Urinary bladder (tissue), 4 donors: Measurements from ENCODE around the gene ESR1. TPM values are rescaled to one million over a fixed set of nuclear protein-coding genes. Genes with fewer than 3 reads are reported as not detected.
"Not testable (repeated sequence)": the region's sequence is repeated elsewhere in the genome, so short reads cannot be mapped to it uniquely, and the experiment has no call there.

ENCODE experiments used
- DNase-seq: peaks from one replicate; pipeline ENCODE4 v3.0.0-alpha.2; 2015; ENCODE audit errors: extremely low spot score
- H3K27ac ChIP-seq: one replicate; pipeline ENCODE4 v1.5.1; 2013; ENCODE audit warnings: low read depth, mild to moderate bottlenecking, moderate library complexity
- H3K36me3 ChIP-seq: one replicate; pipeline ENCODE4 v1.6.1; 2013; ENCODE audit warnings: mild to moderate bottlenecking, moderate library complexity; ENCODE audit not compliant: insufficient read depth
- H3K4me1 ChIP-seq: one replicate; pipeline ENCODE4 v1.6.1; 2013; ENCODE audit warnings: mild to moderate bottlenecking, moderate library complexity; ENCODE audit not compliant: insufficient read depth
- H3K4me3 ChIP-seq: one replicate; pipeline ENCODE4 v1.5.1; 2013; ENCODE audit warnings: low read depth, low read length
- WGBS: extraction: QIAGEN DNeasy Blood & Tissue Kit; methylation state at CpG from one replicate; pipeline ENCODE4 v1.1.7; 2013; 5-methylcytosine and 5-hydroxymethylcytosine counted together
- polyA plus RNA-seq: library from polyadenylated mRNA; stranded (reverse); fragments of 200-250 nt; gene quantifications from one replicate; pipeline ENCODE4 v1.2.3, GENCODE V29; 2013
- total RNA-seq: library from RNA; depleted of rRNA; stranded (reverse); fragments of >200 nt; gene quantifications from one replicate; pipeline ENCODE4 v1.2.3, GENCODE V29; 2014
- donor health status: healthy with polysubstance abuse.
- donor health status: healthy.

Gene ESR1
- total and polyA plus RNA-seq, 2 donors = 1.8 to 6.9 TPM

- H3K4me1 ChIP-seq = no peaks in the 10 kb centered on the region
- H3K4me3 ChIP-seq = no peak overlapping the region
- no peak for DNase-seq
- H3K36me3 ChIP-seq = no peaks in the 10 kb centered on the region
- H3K27ac ChIP-seq = no peak overlapping the region
- 96% methylated on average over 5 of the region's 5 CpGs for WGBS
Measured at GRCh38 chr6:152070556-152070955, 263.1 kb downstream of the ESR1 start.

GRCh38 chr6:152071318-152071717, 263.8 kb downstream of the ESR1 start:
- H3K4me1 ChIP-seq = no peaks in the 10 kb centered on the region
- WGBS = 65% methylated on average over 3 of the region's 3 CpGs
- DNase-seq = no peak
- no peak overlapping the region for H3K4me3 ChIP-seq
- no peaks in the 10 kb centered on the region for H3K36me3 ChIP-seq
- H3K27ac ChIP-seq = no peak overlapping the region

- DNase-seq = no peak
- H3K4me1 ChIP-seq = no peaks in the 10 kb centered on the region
- H3K36me3 ChIP-seq = no peaks in the 10 kb centered on the region
- H3K4me3 ChIP-seq = no peak overlapping the region
- 55% methylated on average over 3 of the region's 3 CpGs for WGBS
- no peak overlapping the region for H3K27ac ChIP-seq
Measured at GRCh38 chr6:152071843-152072242, 264.4 kb downstream of the ESR1 start.

GRCh38 chr6:152076242-152076641, 268.8 kb downstream of the ESR1 start:
- H3K36me3 ChIP-seq, H3K27ac ChIP-seq, H3K4me3 ChIP-seq, H3K4me1 ChIP-seq, DNase-seq: not testable (repeated sequence)
- WGBS = 70% methylated on average over 3 of the region's 3 CpGs

- 81% methylated on average over 4 of the region's 4 CpGs for WGBS
- no peak overlapping the region for H3K27ac ChIP-seq
- H3K4me3 ChIP-seq = no peak overlapping the region
- H3K4me1 ChIP-seq = no peaks in the 10 kb centered on the region
- H3K36me3 ChIP-seq = no peaks in the 10 kb centered on the region
- no peak for DNase-seq
Measured at GRCh38 chr6:152078001-152078400, 270.5 kb downstream of the ESR1 start.

- Histone ChIP-seq H3K27ac (no peak overlapping the region), H3K4me3 (no peak overlapping the region), H3K36me3 (no peaks in the 10 kb centered on the region), H3K4me1 (no peaks in the 10 kb centered on the region)
- no peak for DNase-seq
- WGBS = 76% methylated on average over 7 of the region's 7 CpGs
Measured at GRCh38 chr6:152078804-152079203, 271.3 kb downstream of the ESR1 start.

- H3K27ac ChIP-seq = no peak overlapping the region
- no peak for DNase-seq
- 73% methylated on average over 4 of the region's 4 CpGs for WGBS
- no peak overlapping the region for H3K4me3 ChIP-seq
- no peaks in the 10 kb centered on the region for H3K36me3 ChIP-seq
- no peaks in the 10 kb centered on the region for H3K4me1 ChIP-seq
Measured at GRCh38 chr6:152085451-152085921, 278.0 kb downstream of the ESR1 start.

GRCh38 chr6:152086223-152086873, 278.9 kb downstream of the ESR1 start:
- H3K4me1 ChIP-seq = peaks cover 1% of the 10 kb centered on the region
- H3K4me3 ChIP-seq = no peak overlapping the region
- no peak for DNase-seq
- no peaks in the 10 kb centered on the region for H3K36me3 ChIP-seq
- no peak overlapping the region for H3K27ac ChIP-seq
- 90% methylated on average over 3 of the region's 3 CpGs for WGBS

- no peak for DNase-seq
- peaks cover 1% of the 10 kb centered on the region for H3K4me1 ChIP-seq
- H3K27ac ChIP-seq = no peak overlapping the region
- H3K36me3 ChIP-seq = no peaks in the 10 kb centered on the region
- H3K4me3 ChIP-seq = no peak overlapping the region
- WGBS = 62% methylated on average over 2 of the region's 2 CpGs
Measured at GRCh38 chr6:152087096-152087495, 279.6 kb downstream of the ESR1 start.

- Histone ChIP-seq H3K4me3 (no peak overlapping the region), H3K4me1 (peaks cover 1% of the 10 kb centered on the region), H3K27ac (no peak overlapping the region), H3K36me3 (no peaks in the 10 kb centered on the region)
- DNase-seq = no peak
- WGBS = 25% methylated on average over 1 of the region's 1 CpG
Measured at GRCh38 chr6:152087701-152088100, 280.2 kb downstream of the ESR1 start.

- Histone ChIP-seq H3K36me3 (no peaks in the 10 kb centered on the region), H3K27ac (no peak overlapping the region), H3K4me3 (no peak overlapping the region), H3K4me1 (peaks cover 4% of the 10 kb centered on the region)
- DNase-seq = no peak
- WGBS = 87% methylated on average over 7 of the region's 7 CpGs
Measured at GRCh38 chr6:152089992-152090391, 282.5 kb downstream of the ESR1 start.

- no peak overlapping the region for H3K27ac ChIP-seq
- H3K4me3 ChIP-seq = no peak overlapping the region
- H3K4me1 ChIP-seq = peaks cover 4% of the 10 kb centered on the region
- WGBS = 59% methylated on average over 2 of the region's 2 CpGs
- DNase-seq = no peak
- no peaks in the 10 kb centered on the region for H3K36me3 ChIP-seq
Measured at GRCh38 chr6:152091201-152091600, 283.7 kb downstream of the ESR1 start.

GRCh38 chr6:152091851-152092341, 284.4 kb downstream of the ESR1 start:
- no peak overlapping the region for H3K27ac ChIP-seq
- H3K36me3 ChIP-seq = no peaks in the 10 kb centered on the region
- peaks cover 4% of the 10 kb centered on the region for H3K4me1 ChIP-seq
- DNase-seq = no peak
- H3K4me3 ChIP-seq = no peak overlapping the region
- 83% methylated on average over 4 of the region's 4 CpGs for WGBS

GRCh38 chr6:152093711-152094110, 286.2 kb downstream of the ESR1 start:
- Histone ChIP-seq H3K27ac (no peak overlapping the region), H3K4me3 (no peak overlapping the region), H3K36me3 (no peaks in the 10 kb centered on the region), H3K4me1 (peaks cover 4% of the 10 kb centered on the region)
- DNase-seq = no peak
- 84% methylated on average over 6 of the region's 6 CpGs for WGBS
